ENCODE measurements around the gene GPATCH4. TPM values are rescaled to one million over a fixed set of nuclear protein-coding genes. Genes with fewer than 3 reads are reported as not detected.
"Not testable (repeated sequence)": the region's sequence is repeated elsewhere in the genome, so short reads cannot be mapped to it uniquely, and the experiment has no call there.

Gene GPATCH4
- total RNA-seq, 1 experiment from 2014 or later, result 71.7 TPM

DNA sequence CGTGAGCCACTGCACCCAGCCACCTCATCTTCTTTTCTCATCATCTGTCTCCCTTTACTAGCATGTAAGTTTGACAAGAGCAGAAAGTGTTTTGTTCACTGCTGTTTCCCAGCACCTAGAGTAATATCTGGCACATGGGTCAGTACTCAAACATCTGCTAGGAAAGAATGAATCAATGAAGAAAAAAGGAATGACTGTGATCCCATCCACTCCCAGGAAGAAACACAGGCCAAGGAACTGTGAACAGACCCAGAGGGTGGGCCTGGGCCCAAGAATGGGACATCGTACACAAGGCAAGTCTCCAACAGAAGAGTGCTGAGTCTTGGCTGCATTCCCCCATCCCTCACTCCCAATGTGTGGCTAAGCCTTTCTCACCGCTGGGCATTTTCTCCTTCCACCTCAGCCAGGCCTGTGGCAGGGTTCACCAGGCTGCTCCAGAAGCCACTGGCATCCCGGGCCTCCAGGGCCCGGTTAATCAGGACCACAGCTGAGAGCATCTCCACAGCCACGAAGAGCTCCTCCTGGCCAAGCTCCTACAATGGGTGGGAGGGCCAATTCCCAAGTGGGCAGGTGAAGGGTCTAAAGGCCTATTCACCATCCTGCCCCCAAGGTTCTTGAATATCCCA is 47.3 kb downstream of the GPATCH4 start:
- Histone ChIP-seq H3K79me1 (ENCODE audit: insufficient read depth, low read depth, low read length, poor library complexity, severe bottlenecking) (no peaks in the 10 kb centered on the region), H3K4me1 (ENCODE audit: insufficient read depth, low read length) (no peaks in the 10 kb centered on the region), H4K20me1 (ENCODE audit: control insufficient read depth, insufficient read depth, insufficient read length) (no peaks in the 10 kb centered on the region), H3K4me2 (ENCODE audit: insufficient read depth, insufficient read length, low read length) (no peak overlapping the region), H3K9ac (ENCODE audit: extremely low read depth, insufficient read length, low read length) (no peak overlapping the region), H3K23me2 (ENCODE audit: insufficient read length, low read depth, low read length, poor library complexity, severe bottlenecking) (no peaks in the 10 kb centered on the region), H4K8ac (replicated peaks; ENCODE audit: insufficient read length, low read depth, low read length) (no peak overlapping the region), H3K27me3 (ENCODE audit: insufficient read depth, low read length) (no peaks in the 10 kb centered on the region), H2AFZ (ENCODE audit: low read length) (no peak overlapping the region), H3K79me2 (ENCODE audit: insufficient read depth, low read length) (no peaks in the 10 kb centered on the region), H3K56ac (ENCODE audit: insufficient read length, low read depth, low read length) (no peak overlapping the region), H3K4ac (ENCODE audit: low read depth, low read length) (no peak overlapping the region), H2BK20ac (ENCODE audit: low read depth, low read length, poor library complexity, severe bottlenecking) (no peak overlapping the region), H2BK15ac (ENCODE audit: low read depth, low read length) (no peak overlapping the region), H2BK120ac (ENCODE audit: low read depth, low read length, poor library complexity, severe bottlenecking) (no peak overlapping the region), H2BK12ac (ENCODE audit: insufficient read length, low read depth, low read length) (no peak overlapping the region), H3K27ac (ENCODE audit: insufficient read length, low read depth, low read length) (no peak overlapping the region), H3K18ac (ENCODE audit: insufficient read length, low read depth, low read length) (no peak overlapping the region), H3K9me3 (ENCODE audit: control insufficient read depth, low read depth, low read length) (no peaks in the 10 kb centered on the region), H4K5ac (ENCODE audit: insufficient read length, low read depth, low read length) (no peak overlapping the region), H3K14ac (ENCODE audit: insufficient read depth, low read length) (no peak overlapping the region), H4K91ac (ENCODE audit: insufficient read length, low read depth, low read length) (no peak overlapping the region), H3T11ph (ENCODE audit: low read length) (no peak overlapping the region), H3K23ac (ENCODE audit: insufficient read length, low read depth, low read length) (no peak overlapping the region), H2AK5ac (ENCODE audit: insufficient read length, low read length) (no peak overlapping the region), H2BK5ac (ENCODE audit: insufficient read length, low read length) (no peak overlapping the region)
- WGBS (ENCODE audit: extremely low coverage, insufficient read length, low lambda C conversion rate), result no CpG with 5 or more reads among the region's 6 CpGs
- Mint-ChIP-seq H3K36me3 (ENCODE audit: insufficient read depth in 1 of 3, low read depth in 3 of 3) (peaks cover 8 to 57% (median 38%) of the 10 kb centered on the region in 3 experiments; a peak in 6 of 7 replicates), H3K4me1 (no peaks in the 10 kb centered on the region), H3K9me3 (no peaks in the 10 kb centered on the region), H3K27ac (peak overlapping the region in 1 of 3 experiments; percentile 57; a peak in 1 of 7 replicates), H3K4me3 (no peak overlapping the region), H3K27me3 (ENCODE audit: low read depth) (no peaks in the 10 kb centered on the region)
- DNase-seq, result no peak
- TF ChIP-seq CTCF (conservative IDR thresholded peaks at IDR 0.05), result no peak

GRCh38 chr1:156552937-156553336 is 48.3 kb downstream of the GPATCH4 start:
- WGBS (ENCODE audit: extremely low coverage, insufficient read length, low lambda C conversion rate), result no CpG with 5 or more reads among the region's 4 CpGs
- not testable (repeated sequence) for H3K56ac ChIP-seq (ENCODE audit: insufficient read length, low read depth, low read length); H3K23ac ChIP-seq (ENCODE audit: insufficient read length, low read depth, low read length); H4K20me1 ChIP-seq (ENCODE audit: control insufficient read depth, insufficient read depth, insufficient read length); H2BK12ac ChIP-seq (ENCODE audit: insufficient read length, low read depth, low read length); H2BK120ac ChIP-seq (ENCODE audit: low read depth, low read length, poor library complexity, severe bottlenecking); H4K8ac ChIP-seq (replicated peaks; ENCODE audit: insufficient read length, low read depth, low read length); DNase-seq; H2AK5ac ChIP-seq (ENCODE audit: insufficient read length, low read length); H3K4ac ChIP-seq (ENCODE audit: low read depth, low read length); H3K4me1 Mint-ChIP-seq; H3K4me1 ChIP-seq (ENCODE audit: insufficient read depth, low read length); H3K79me1 ChIP-seq (ENCODE audit: insufficient read depth, low read depth, low read length, poor library complexity, severe bottlenecking); H3K23me2 ChIP-seq (ENCODE audit: insufficient read length, low read depth, low read length, poor library complexity, severe bottlenecking); H4K91ac ChIP-seq (ENCODE audit: insufficient read length, low read depth, low read length); H2AFZ ChIP-seq (ENCODE audit: low read length); H3K4me3 Mint-ChIP-seq; H3K9ac ChIP-seq (ENCODE audit: extremely low read depth, insufficient read length, low read length); H2BK5ac ChIP-seq (ENCODE audit: insufficient read length, low read length); H3K79me2 ChIP-seq (ENCODE audit: insufficient read depth, low read length); H3K18ac ChIP-seq (ENCODE audit: insufficient read length, low read depth, low read length); H3T11ph ChIP-seq (ENCODE audit: low read length); H3K9me3 ChIP-seq (ENCODE audit: control insufficient read depth, low read depth, low read length); H2BK20ac ChIP-seq (ENCODE audit: low read depth, low read length, poor library complexity, severe bottlenecking); H2BK15ac ChIP-seq (ENCODE audit: low read depth, low read length); H3K27me3 ChIP-seq (ENCODE audit: insufficient read depth, low read length); H3K27ac ChIP-seq (ENCODE audit: insufficient read length, low read depth, low read length); H3K9me3 Mint-ChIP-seq; H4K5ac ChIP-seq (ENCODE audit: insufficient read length, low read depth, low read length); H3K14ac ChIP-seq (ENCODE audit: insufficient read depth, low read length); H3K4me2 ChIP-seq (ENCODE audit: insufficient read depth, insufficient read length, low read length); H3K27me3 Mint-ChIP-seq (ENCODE audit: low read depth)
- Mint-ChIP-seq H3K27ac (peak overlapping the region in 1 of 3 experiments; percentile 42; a peak in 1 of 7 replicates), H3K36me3 (ENCODE audit: insufficient read depth in 1 of 3, low read depth in 3 of 3) (peaks cover 8 to 57% (median 41%) of the 10 kb centered on the region in 3 experiments; a peak in 6 of 7 replicates)
